Thymus (tissue), 11 donors: Measurements from ENCODE around the gene TAF4B. TPM values are rescaled to one million over a fixed set of nuclear protein-coding genes. Genes with fewer than 3 reads are reported as not detected.

ENCODE experiments used
- DNase-seq, 9 donors: peaks; one replicate each; pipeline ENCODE4 v3.0.0-alpha.2; 2013; ENCODE audit warnings: low spot score in 9 of 9, low read depth in 6 of 9, missing footprints in 1 of 9
- H3K27ac ChIP-seq, 2 donors: one replicate each; pipeline ENCODE4 v1.5.1; 2013; ENCODE audit warnings: control low read depth in 1 of 2, low read depth in 1 of 2, low read length in 1 of 2, mild to moderate bottlenecking in 1 of 2, moderate library complexity in 1 of 2
- H3K27me3 ChIP-seq, 2 donors: one replicate each; pipeline ENCODE4 v1.5.1; 2013; ENCODE audit warnings: low read length in 1 of 2; ENCODE audit not compliant: control insufficient read depth in 2 of 2, insufficient read depth in 1 of 2
- H3K36me3 ChIP-seq, 2 donors: one replicate each; pipeline ENCODE4 v1.5.1; 2013; ENCODE audit warnings: low read length in 1 of 2, mild to moderate bottlenecking in 1 of 2, moderate library complexity in 1 of 2; ENCODE audit not compliant: control insufficient read depth in 2 of 2, insufficient read depth in 2 of 2
- H3K4me1 ChIP-seq, 2 donors: one replicate each; pipeline ENCODE4 v1.5.1; 2013; ENCODE audit warnings: low read length in 2 of 2; ENCODE audit not compliant: control insufficient read depth in 2 of 2, insufficient read depth in 2 of 2
- H3K4me3 ChIP-seq, 2 donors: one replicate each; pipeline ENCODE4 v1.5.1; 2013; ENCODE audit warnings: low read length in 2 of 2, control low read depth in 1 of 2, mild to moderate bottlenecking in 1 of 2
- H3K9me3 ChIP-seq, 2 donors: one replicate each; pipeline ENCODE4 v1.5.1; 2013; ENCODE audit warnings: low read length in 1 of 2, mild to moderate bottlenecking in 1 of 2; ENCODE audit not compliant: control insufficient read depth in 2 of 2, insufficient read depth in 1 of 2
- WGBS: extraction: QIAGEN DNeasy Blood & Tissue Kit; methylation state at CpG from one replicate; pipeline ENCODE4 v1.1.7; 2013; 5-methylcytosine and 5-hydroxymethylcytosine counted together
- polyA plus RNA-seq: library from polyadenylated mRNA; stranded (reverse); fragments of 200-250 nt; gene quantifications from one replicate; pipeline ENCODE4 v1.2.3, GENCODE V29; 2013
- total RNA-seq: library from RNA; stranded (reverse); fragments of 120-200 nt; gene quantifications from one replicate; pipeline ENCODE4 v1.2.4, GENCODE V29; 2013
- donor health status: healthy.

Gene TAF4B
- total and polyA plus RNA-seq, 2 donors, result 6.8 to 7.5 TPM

DNA sequence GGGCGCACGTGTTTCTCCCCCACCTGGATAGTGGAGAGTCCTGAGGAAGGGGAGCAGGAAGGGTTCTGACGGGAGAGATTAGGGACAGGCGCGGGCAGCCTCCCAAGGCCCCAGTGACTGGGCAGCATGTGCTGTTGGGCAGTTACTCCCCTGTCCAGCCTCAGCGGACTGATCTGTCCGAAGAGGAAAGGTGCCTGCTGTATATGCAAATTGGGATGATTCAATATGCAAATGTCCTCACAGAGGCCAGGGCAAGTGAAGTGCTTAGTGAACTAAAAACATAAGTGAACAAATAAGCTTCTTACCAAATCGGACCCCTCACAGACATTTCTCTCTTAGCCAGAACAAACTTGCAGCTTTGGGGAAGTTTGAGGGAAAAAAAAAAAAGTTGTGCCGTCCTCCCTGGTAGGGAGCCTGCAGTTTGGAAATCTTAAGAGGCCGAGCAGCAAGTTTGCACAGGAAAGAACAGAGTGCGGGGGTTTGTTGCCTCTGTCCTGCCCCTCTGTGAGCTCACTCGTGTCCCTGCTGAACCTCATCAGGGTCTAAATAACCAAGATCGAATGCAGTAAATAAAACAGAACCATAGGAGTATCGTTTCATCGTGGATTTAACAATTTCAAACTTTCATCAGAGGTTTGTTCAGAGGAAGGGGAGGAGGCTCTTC lies 180.7 kb downstream of the TAF4B start:
- H3K4me3 ChIP-seq, result no peak overlapping the region
- H3K27me3 ChIP-seq, result no peaks in the 10 kb centered on the region
- H3K27ac ChIP-seq, result no peak overlapping the region
- no peaks in the 10 kb centered on the region for H3K9me3 ChIP-seq
- H3K36me3 ChIP-seq, result no peaks in the 10 kb centered on the region
- no peaks in the 10 kb centered on the region for H3K4me1 ChIP-seq
- WGBS, result 91% methylated on average over 15 of the region's 15 CpGs
- DNase-seq, result no peak

GRCh38 chr18:26407736-26408601 lies 181.7 kb downstream of the TAF4B start:
- no peaks in the 10 kb centered on the region for H3K36me3 ChIP-seq
- no peaks in the 10 kb centered on the region for H3K4me1 ChIP-seq
- no peaks in the 10 kb centered on the region for H3K27me3 ChIP-seq
- H3K4me3 ChIP-seq, result no peak overlapping the region
- no peaks in the 10 kb centered on the region for H3K9me3 ChIP-seq
- DNase-seq, result no peak
- H3K27ac ChIP-seq, result no peak overlapping the region
- WGBS, result 94% methylated on average over 16 of the region's 16 CpGs

DNA sequence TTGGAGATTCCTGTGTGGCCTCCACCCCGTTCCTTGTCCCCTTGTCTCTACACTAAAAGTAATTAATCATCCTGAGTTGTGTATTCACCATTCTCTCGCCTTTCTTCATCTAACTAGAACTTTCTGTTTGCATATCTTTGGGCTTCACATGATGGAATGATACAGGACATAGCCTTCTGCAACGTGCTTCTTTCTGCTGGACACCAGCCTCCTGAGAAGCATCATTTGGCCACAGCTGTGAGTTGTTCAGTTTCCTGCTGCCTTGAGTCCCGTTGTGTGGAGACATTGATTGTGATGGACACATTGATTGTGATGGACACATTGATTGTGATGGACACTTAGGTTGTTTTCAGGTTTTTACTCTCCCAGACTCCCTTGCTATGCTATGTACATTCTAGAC lies 182.8 kb downstream of the TAF4B start:
- H3K27me3 ChIP-seq, result no peaks in the 10 kb centered on the region
- H3K9me3 ChIP-seq, result no peaks in the 10 kb centered on the region
- no peaks in the 10 kb centered on the region for H3K4me1 ChIP-seq
- H3K36me3 ChIP-seq, result no peaks in the 10 kb centered on the region
- WGBS, result 94% methylated on average over 4 of the region's 4 CpGs
- DNase-seq, result no peak
- no peak overlapping the region for H3K27ac ChIP-seq
- no peak overlapping the region for H3K4me3 ChIP-seq

GRCh38 chr18:26414901-26415440 lies 188.7 kb downstream of the TAF4B start:
- Histone ChIP-seq H3K27me3 (no peaks in the 10 kb centered on the region), H3K4me3 (no peak overlapping the region), H3K9me3 (no peaks in the 10 kb centered on the region), H3K36me3 (no peaks in the 10 kb centered on the region), H3K4me1 (no peaks in the 10 kb centered on the region), H3K27ac (no peak overlapping the region)
- no peak for DNase-seq
- WGBS, result 64% methylated on average over 4 of the region's 4 CpGs

- no peak overlapping the region for H3K4me3 ChIP-seq
- no peak overlapping the region for H3K27ac ChIP-seq
- no peaks in the 10 kb centered on the region for H3K36me3 ChIP-seq
- no peaks in the 10 kb centered on the region for H3K4me1 ChIP-seq
- no peak for DNase-seq
- no peaks in the 10 kb centered on the region for H3K27me3 ChIP-seq
- no peaks in the 10 kb centered on the region for H3K9me3 ChIP-seq
- 85% methylated on average over 7 of the region's 7 CpGs for WGBS
Measured at GRCh38 chr18:26415631-26416030, 189.4 kb downstream of the TAF4B start.

- Histone ChIP-seq H3K27ac (no peak overlapping the region), H3K9me3 (no peaks in the 10 kb centered on the region), H3K4me3 (no peak overlapping the region), H3K36me3 (no peaks in the 10 kb centered on the region), H3K27me3 (no peaks in the 10 kb centered on the region), H3K4me1 (no peaks in the 10 kb centered on the region)
- WGBS, result 97% methylated on average over 8 of the region's 8 CpGs
- DNase-seq, result no peak
Measured at GRCh38 chr18:26416652-26417150, 190.5 kb downstream of the TAF4B start.

- DNase-seq, result no peak
- 99% methylated on average over 12 of the region's 12 CpGs for WGBS
Measured at GRCh38 chr18:26417190-26417589, 190.9 kb downstream of the TAF4B start.

DNA sequence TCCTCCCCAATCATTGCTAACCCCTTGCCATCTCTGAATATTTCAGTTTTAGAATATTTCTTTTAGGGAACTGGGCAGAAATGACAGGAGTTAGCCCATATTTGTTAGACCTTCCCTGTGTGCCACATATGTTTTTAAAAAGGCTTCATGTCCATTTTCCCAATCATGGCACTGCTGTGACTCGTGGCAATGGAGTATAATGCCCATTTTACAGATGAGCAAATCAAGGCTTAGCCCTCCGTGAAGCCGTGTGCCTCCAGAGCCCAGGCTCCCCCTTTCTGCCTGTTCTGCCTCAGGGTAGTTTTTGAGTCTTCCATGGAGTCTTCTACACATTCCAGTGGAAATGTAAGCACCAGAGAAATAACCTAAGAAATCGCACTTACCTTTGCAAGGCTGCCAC lies 192.0 kb downstream of the TAF4B start:
- no peaks in the 10 kb centered on the region for H3K36me3 ChIP-seq
- no peak overlapping the region for H3K27ac ChIP-seq
- no peaks in the 10 kb centered on the region for H3K4me1 ChIP-seq
- WGBS, result 94% methylated on average over 4 of the region's 4 CpGs
- no peaks in the 10 kb centered on the region for H3K9me3 ChIP-seq
- no peaks in the 10 kb centered on the region for H3K27me3 ChIP-seq
- no peak for DNase-seq
- H3K4me3 ChIP-seq, result no peak overlapping the region

More at GRCh38 chr18:26417190-26417589, 190.9 kb downstream of the TAF4B start:
- H3K4me3 ChIP-seq, result no peak overlapping the region
- H3K9me3 ChIP-seq, result no peaks in the 10 kb centered on the region
- no peak overlapping the region for H3K27ac ChIP-seq
- H3K36me3 ChIP-seq, result no peaks in the 10 kb centered on the region
- H3K4me1 ChIP-seq, result no peaks in the 10 kb centered on the region
- H3K27me3 ChIP-seq, result no peaks in the 10 kb centered on the region

- Histone ChIP-seq H3K9me3 (no peaks in the 10 kb centered on the region), H3K27ac (no peak overlapping the region), H3K27me3 (no peaks in the 10 kb centered on the region), H3K4me3 (no peak overlapping the region), H3K36me3 (no peaks in the 10 kb centered on the region), H3K4me1 (no peaks in the 10 kb centered on the region)
- DNase-seq, result no peak
- WGBS, result 88% methylated on average over 9 of the region's 9 CpGs
Measured at GRCh38 chr18:26419746-26420145, 193.5 kb downstream of the TAF4B start.
